OCI-LY1 (cell line): Measurements from ENCODE around the gene PATZ1.
A peak's percentile ranks its signal among the peaks of the same experiment; 100 is the strongest.
"Not testable (repeated sequence)": the region's sequence is repeated elsewhere in the genome, so short reads cannot be mapped to it uniquely, and the experiment has no call there.

Experiments
- H2AFZ ChIP-seq: fragments of 200-600 bp; sonication (generic), shearing (Covaris generic); 2 replicates; pipeline ENCODE4 v1.6.0; 2014; ENCODE audit warnings: antibody characterized with exemption, mild to moderate bottlenecking, low read length
- H3F3A ChIP-seq: fragments of 200-600 bp; sonication (generic), shearing (Covaris generic); 2 replicates; pipeline ENCODE4 v1.6.0; 2014; ENCODE audit warnings: mild to moderate bottlenecking, antibody characterized with exemption, low read length, moderate library complexity; ENCODE audit not compliant: insufficient read depth
- H3K27ac ChIP-seq: fragments of 200-600 bp; sonication (generic); 2 replicates; pipeline ENCODE4 v1.5.1; 2014; ENCODE audit warnings: low read length, mixed run types, mild to moderate bottlenecking, low read depth; ENCODE audit not compliant: poor library complexity, severe bottlenecking
- H3K27me3 ChIP-seq: fragments of 200-600 bp; sonication (generic); 2 replicates; pipeline ENCODE4 v1.6.0; 2014; ENCODE audit warnings: antibody characterized with exemption, mild to moderate bottlenecking, low read length, moderate library complexity; ENCODE audit not compliant: insufficient read depth
- H3K36me3 ChIP-seq: fragments of 200-600 bp; sonication (generic); 2 replicates; pipeline ENCODE4 v1.6.1; 2014; ENCODE audit warnings: mild to moderate bottlenecking, antibody characterized with exemption, low read length, moderate library complexity, mixed read lengths; ENCODE audit not compliant: insufficient read depth
- H3K4me1 ChIP-seq: fragments of 200-600 bp; sonication (generic); 2 replicates; pipeline ENCODE4 v1.5.1; 2014; ENCODE audit warnings: mild to moderate bottlenecking, low read length, moderate library complexity; ENCODE audit not compliant: insufficient read depth, severe bottlenecking
- H3K4me2 ChIP-seq: fragments of 200-600 bp; sonication (generic), shearing (Covaris generic); 2 replicates; pipeline ENCODE4 v1.6.1; 2014; ENCODE audit warnings: low read length
- H3K4me3 ChIP-seq: fragments of 200-600 bp; sonication (generic); 2 replicates; pipeline ENCODE4 v1.5.1; 2014; ENCODE audit warnings: low read length, low read depth, mild to moderate bottlenecking, mixed read lengths; ENCODE audit not compliant: poor library complexity, severe bottlenecking
- H3K79me2 ChIP-seq: fragments of 200-600 bp; shearing (Covaris generic); 2 replicates; pipeline ENCODE4 v1.6.1; 2016; ENCODE audit warnings: mixed run types, low read length, mixed read lengths; ENCODE audit not compliant: insufficient read depth
- H3K9ac ChIP-seq: fragments of 200-600 bp; sonication (generic), shearing (Covaris generic); 2 replicates; pipeline ENCODE4 v1.6.1; 2014; ENCODE audit warnings: mild to moderate bottlenecking, low read length, mixed read lengths
- H3K9me2 ChIP-seq: fragments of 200-600 bp; sonication (generic), shearing (Covaris generic); 2 replicates; pipeline ENCODE4 v1.6.1; 2014; ENCODE audit warnings: low read depth, mild to moderate bottlenecking, low read length, mixed read lengths
- H3K9me3 ChIP-seq: fragments of 200-600 bp; shearing (Covaris generic); 2 replicates; pipeline ENCODE4 v1.6.1; 2014; ENCODE audit warnings: low read length, mixed read lengths
- H4K20me1 ChIP-seq: fragments of 200-600 bp; sonication (generic), shearing (Covaris generic); 2 replicates; pipeline ENCODE4 v1.6.0; 2016; ENCODE audit warnings: mild to moderate bottlenecking, low read length; ENCODE audit not compliant: insufficient read depth
- CTCF ChIP-seq: fragments of 200-600 bp; sonication (generic), shearing (Covaris generic); IDR thresholded peaks from 2 replicates; pipeline ENCODE4 v1.5.1; 2017; ENCODE audit warnings: mild to moderate bottlenecking, antibody characterized with exemption, low read length, moderate library complexity, mixed read lengths
- EZH2 ChIP-seq: fragments of 200-600 bp; sonication (generic), shearing (Covaris generic); IDR thresholded peaks from 2 replicates; pipeline ENCODE4 v1.8.0; 2017; ENCODE audit warnings: borderline replicate concordance, mixed run types, mild to moderate bottlenecking, antibody characterized with exemption, low read length, moderate library complexity, mixed read lengths

The PATZ1 gene

GRCh38 chr22:31321421-31321820, 24.7 kb downstream of the PATZ1 start:
- H4K20me1 ChIP-seq = no peaks in the 10 kb centered on the region
- no peak for TF ChIP-seq EZH2
- TF ChIP-seq CTCF = no peak

GRCh38 chr22:31314220-31314619, 31.9 kb downstream of the PATZ1 start:
- H3K9me3 ChIP-seq, H3K27ac ChIP-seq, H3K9me2 ChIP-seq, H3K27me3 ChIP-seq, H2AFZ ChIP-seq, H3K4me2 ChIP-seq, H3K9ac ChIP-seq, H3K4me3 ChIP-seq, H4K20me1 ChIP-seq, H3F3A ChIP-seq, H3K79me2 ChIP-seq, H3K4me1 ChIP-seq: not testable (repeated sequence)
- H3K36me3 ChIP-seq = peaks cover 17% of the 10 kb centered on the region

More at GRCh38 chr22:31321421-31321820, 24.7 kb downstream of the PATZ1 start:
- H3K9me3 ChIP-seq = no peaks in the 10 kb centered on the region
- H3F3A ChIP-seq = no peaks in the 10 kb centered on the region
- H3K4me3 ChIP-seq = no peak overlapping the region
- H3K9me2 ChIP-seq = no peaks in the 10 kb centered on the region
- no peak overlapping the region for H3K27ac ChIP-seq
- H3K79me2 ChIP-seq = no peaks in the 10 kb centered on the region
- H3K27me3 ChIP-seq = no peaks in the 10 kb centered on the region
- H3K9ac ChIP-seq = no peak overlapping the region
- no peak overlapping the region for H2AFZ ChIP-seq
- no peaks in the 10 kb centered on the region for H3K4me1 ChIP-seq
- no peak overlapping the region for H3K4me2 ChIP-seq
- peaks cover 38% of the 10 kb centered on the region for H3K36me3 ChIP-seq

- no peaks in the 10 kb centered on the region for H3K79me2 ChIP-seq
- no peaks in the 10 kb centered on the region for H3K27me3 ChIP-seq
- no peak overlapping the region for H3K27ac ChIP-seq
- H3K4me3 ChIP-seq = no peak overlapping the region
- H3K36me3 ChIP-seq = peaks cover 17% of the 10 kb centered on the region
- no peak overlapping the region for H3K4me2 ChIP-seq
- no peaks in the 10 kb centered on the region for H4K20me1 ChIP-seq
- no peaks in the 10 kb centered on the region for H3F3A ChIP-seq
- TF ChIP-seq CTCF (peak; percentile 94), EZH2 (no peak)
- H3K9ac ChIP-seq = no peak overlapping the region
- no peak overlapping the region for H2AFZ ChIP-seq
- H3K9me3 ChIP-seq = 0 out of 2 replicates have a peak, but pooled peaks cover 2% of the 10 kb centered on the region
- peaks cover 7% of the 10 kb centered on the region for H3K4me1 ChIP-seq
- no peaks in the 10 kb centered on the region for H3K9me2 ChIP-seq
These were observed 32.6 kb downstream of the PATZ1 start for GRCh38 chr22:31313366-31314147.

- Histone ChIP-seq H3K27ac (peak overlapping the region; percentile 79), H3K4me1 (peaks cover 32% of the 10 kb centered on the region), H3K9ac (peak overlapping the region; percentile 21), H3F3A (no peaks in the 10 kb centered on the region), H3K9me2 (no peaks in the 10 kb centered on the region), H3K4me3 (no peak overlapping the region), H2AFZ (no peak overlapping the region), H3K79me2 (no peaks in the 10 kb centered on the region), H3K36me3 (peaks cover 4% of the 10 kb centered on the region; the same call in 1 of the 2 replicates), H3K27me3 (no peaks in the 10 kb centered on the region), H4K20me1 (no peaks in the 10 kb centered on the region), H3K9me3 (no peaks in the 10 kb centered on the region), H3K4me2 (peak overlapping the region; percentile 14; the same call in 1 of the 2 replicates)
- no peak for TF ChIP-seq EZH2
- no peak for TF ChIP-seq CTCF
These were observed 38.0 kb downstream of the PATZ1 start for GRCh38 chr22:31308181-31308580.
